Lower leg skin (tissue), 4 donors: ENCODE measurements around the gene PDPR. TPM values are rescaled to one million over a fixed set of nuclear protein-coding genes. Genes with fewer than 3 reads are reported as not detected.
"Not testable (repeated sequence)": the region's sequence is repeated elsewhere in the genome, so short reads cannot be mapped to it uniquely, and the experiment has no call there.

Experiments
- DNase-seq, 2 donors: peaks; one replicate each; pipeline ENCODE4 v3.0.0-alpha.2; 2019; ENCODE audit warnings: low spot score in 2 of 2
- H3K4me3 ChIP-seq: fragments of 200-600 bp; sonication (generic); 2 replicates; pipeline ENCODE4 v1.5.1; 2017; ENCODE audit warnings: mild to moderate bottlenecking, low read depth; ENCODE audit not compliant: poor library complexity, severe bottlenecking
- WGBS, 2 donors: methylation state at CpG; one replicate each; pipeline ENCODE4 v1.1.5; 2018; 5-methylcytosine and 5-hydroxymethylcytosine counted together
- intact Hi-C: fragments of 100-400 bp; cut with DNase I; formaldehyde crosslinking; loops from one replicate; pipeline ENCODE4 v1.15.0; 2023; ENCODE audit warnings: low total_unique reads
- total RNA-seq, 4 donors: library from RNA; depleted of rRNA; stranded (reverse); fragments of >200 nt; gene quantifications; one replicate each; pipeline ENCODE4 v1.1.0, GENCODE V29; 2016

The PDPR gene
- total RNA-seq, 4 donors from 2014 or later: 14.2 to 30.3 (median 29.1) TPM

GRCh38 chr16:70197611-70198010 lies 83.5 kb downstream of the PDPR start:
- DNase-seq, intact Hi-C loops, H3K4me3 ChIP-seq: not testable (repeated sequence)
- 66 to 76% methylated on average over 7 of the region's 7 CpGs for WGBS, 2 donors

GRCh38 chr16:70198230-70198629 lies 84.1 kb downstream of the PDPR start:
- intact Hi-C loops, H3K4me3 ChIP-seq, DNase-seq: not testable (repeated sequence)
- WGBS, 2 donors: 97% methylated on average over 4 to 9 of the region's 9 CpGs

GRCh38 chr16:70198666-70199065 lies 84.5 kb downstream of the PDPR start:
- DNase-seq, intact Hi-C loops, H3K4me3 ChIP-seq: not testable (repeated sequence)
- 72 to 81% methylated on average over 3 of the region's 3 CpGs for WGBS, 2 donors

- intact Hi-C loops: not testable (repeated sequence)
- 84 to 88% methylated on average over 9 of the region's 9 CpGs for WGBS, 2 donors
These were observed 85.0 kb downstream of the PDPR start for GRCh38 chr16:70199170-70199569.

GRCh38 chr16:70200063-70200462 lies 85.9 kb downstream of the PDPR start:
- H3K4me3 ChIP-seq, intact Hi-C loops, DNase-seq: not testable (repeated sequence)
- 84 to 86% methylated on average over 7 to 8 of the region's 8 CpGs for WGBS, 2 donors

More at GRCh38 chr16:70199170-70199569, 85.0 kb downstream of the PDPR start:
- not testable (repeated sequence) for H3K4me3 ChIP-seq, DNase-seq

- intact Hi-C loops, H3K4me3 ChIP-seq, DNase-seq: not testable (repeated sequence)
- WGBS, 2 donors: 68 to 71% methylated on average over 4 to 5 of the region's 7 CpGs
These were observed 89.4 kb downstream of the PDPR start for GRCh38 chr16:70203508-70203907.

GRCh38 chr16:70204010-70204409 lies 89.9 kb downstream of the PDPR start:
- H3K4me3 ChIP-seq, DNase-seq, intact Hi-C loops: not testable (repeated sequence)
- 93 to 94% methylated on average over 5 to 12 of the region's 29 CpGs for WGBS, 2 donors

- intact Hi-C loops, H3K4me3 ChIP-seq, DNase-seq: not testable (repeated sequence)
- WGBS, 2 donors: 91% methylated on average over 13 of the region's 46 CpGs; no CpG with 5 or more reads in 1 of the 2 donors
These were observed 90.7 kb downstream of the PDPR start for GRCh38 chr16:70204668-70205405.

GRCh38 chr16:70206382-70206781 lies 92.2 kb downstream of the PDPR start:
- DNase-seq, intact Hi-C loops, H3K4me3 ChIP-seq: not testable (repeated sequence)
- WGBS, 2 donors: 91 to 93% methylated on average over 5 to 6 of the region's 6 CpGs

Other genes with a start within 250 kb of the PDPR start
- gene CLEC18A, start 163.0 kb upstream of the PDPR start, total RNA-seq: 1 to 10 TPM in 1 of 4 donors, under 1 TPM in 3; 0.12 to 1.2 (median 0.39) TPM
- under 1 TPM in 1 of 4 donors, not detected in 3; 0.34 TPM for gene CLEC18C, start 59.5 kb downstream of the PDPR start, total RNA-seq
- gene EXOSC6, start 137.6 kb downstream of the PDPR start, total RNA-seq: 10 to 100 TPM; 23.9 to 38.5 (median 31.8) TPM
- 10 to 100 TPM; 32.6 to 47.3 (median 40.6) TPM for gene AARS1, start 175.2 kb downstream of the PDPR start, total RNA-seq
- 10 to 100 TPM; 36.9 to 53.3 (median 48.2) TPM for gene DDX19B, start 184.9 kb downstream of the PDPR start, total RNA-seq
- gene DDX19A, start 232.6 kb downstream of the PDPR start, total RNA-seq: 10 to 100 TPM; 35.6 to 50.0 (median 38.4) TPM